ENCODE data around the gene ZAR1. TPM values are rescaled to one million over a fixed set of nuclear protein-coding genes. Genes with fewer than 3 reads are reported as not detected.

Gene ZAR1
- total RNA-seq, 2 donors from 2014 or later = 0.68 to 1.8 TPM

GRCh38 chr4:48490680-48491513 lies 845 bp downstream of the ZAR1 start:
- H3K9me3 ChIP-seq = no peaks in the 10 kb centered on the region
- peaks cover 0 to 14% of the 10 kb centered on the region in 2 donors for H3K4me1 ChIP-seq (ENCODE audit: control insufficient read depth in 1 of 2, low read depth in 2 of 2)
- peak overlapping the region; percentile 65 for H3K4me3 ChIP-seq
- no peak overlapping the region for H3K27ac ChIP-seq
- DNase-seq (ENCODE audit: low spot score) (no peak), ATAC-seq (ENCODE audit: insufficient number of reproducible peaks, low FRiP score, low read depth) (no peak)
- no peak for TF ChIP-seq CTCF (IDR thresholded peaks at IDR 0.05)
- H3K27me3 ChIP-seq (replicated peaks; ENCODE audit: insufficient read depth) = peaks cover 7% of the 10 kb centered on the region
- H3K36me3 ChIP-seq = no peaks in the 10 kb centered on the region

GRCh38 chr4:48491514-48492176 lies 1.6 kb downstream of the ZAR1 start:
- peaks cover 7% of the 10 kb centered on the region for H3K27me3 ChIP-seq (replicated peaks; ENCODE audit: insufficient read depth)
- no peak for TF ChIP-seq CTCF (IDR thresholded peaks at IDR 0.05)
- H3K9me3 ChIP-seq = no peaks in the 10 kb centered on the region

GRCh38 chr4:48493452-48494100 lies 3.5 kb downstream of the ZAR1 start:
- no peak for TF ChIP-seq CTCF (IDR thresholded peaks at IDR 0.05)
- ATAC-seq (ENCODE audit: insufficient number of reproducible peaks, low FRiP score, low read depth) (no peak), DNase-seq (ENCODE audit: low spot score) (no peak)
- Histone ChIP-seq H3K9me3 (no peaks in the 10 kb centered on the region), H3K27ac (no peak overlapping the region), H3K36me3 (peaks cover 3% of the 10 kb centered on the region), H3K4me1 (ENCODE audit: control insufficient read depth in 1 of 2, low read depth in 2 of 2) (peaks cover 0 to 14% of the 10 kb centered on the region in 2 donors), H3K4me3 (no peak overlapping the region), H3K27me3 (replicated peaks; ENCODE audit: insufficient read depth) (peaks cover 7% of the 10 kb centered on the region)

More at GRCh38 chr4:48491514-48492176, 1.6 kb downstream of the ZAR1 start:
- Histone ChIP-seq H3K4me1 (ENCODE audit: control insufficient read depth in 1 of 2, low read depth in 2 of 2) (peaks cover 0 to 14% of the 10 kb centered on the region in 2 donors), H3K27ac (no peak overlapping the region), H3K4me3 (no peak overlapping the region), H3K36me3 (no peaks in the 10 kb centered on the region)
- no peak for DNase-seq (ENCODE audit: low spot score)
- no peak for ATAC-seq (ENCODE audit: insufficient number of reproducible peaks, low FRiP score, low read depth)

- Histone ChIP-seq H3K9me3 (no peaks in the 10 kb centered on the region), H3K27me3 (replicated peaks; ENCODE audit: insufficient read depth) (no peaks in the 10 kb centered on the region), H3K4me1 (ENCODE audit: control insufficient read depth in 1 of 2, low read depth in 2 of 2) (no peaks in the 10 kb centered on the region), H3K27ac (no peak overlapping the region), H3K36me3 (peaks cover 13% of the 10 kb centered on the region), H3K4me3 (no peak overlapping the region)
- DNase-seq (ENCODE audit: low spot score) (no peak), ATAC-seq (ENCODE audit: insufficient number of reproducible peaks, low FRiP score, low read depth) (no peak)
- no peak for TF ChIP-seq CTCF (IDR thresholded peaks at IDR 0.05)
Measured at GRCh38 chr4:48495941-48496340, 5.9 kb downstream of the ZAR1 start.

- Histone ChIP-seq H3K9me3 (no peaks in the 10 kb centered on the region), H3K4me1 (ENCODE audit: control insufficient read depth in 1 of 2, low read depth in 2 of 2) (no peaks in the 10 kb centered on the region), H3K27me3 (replicated peaks; ENCODE audit: insufficient read depth) (no peaks in the 10 kb centered on the region), H3K4me3 (no peak overlapping the region), H3K36me3 (peaks cover 13% of the 10 kb centered on the region), H3K27ac (no peak overlapping the region)
- ATAC-seq (ENCODE audit: insufficient number of reproducible peaks, low FRiP score, low read depth) (no peak), DNase-seq (ENCODE audit: low spot score) (no peak)
- TF ChIP-seq CTCF (IDR thresholded peaks at IDR 0.05) = no peak
Measured at GRCh38 chr4:48498895-48499294, 8.8 kb downstream of the ZAR1 start.

All from thoracic aorta (tissue), 2 donors.